Medulla oblongata (tissue), 1 donor: ENCODE results near the gene ERC1.
"Not testable (repeated sequence)": the region's sequence is repeated elsewhere in the genome, so short reads cannot be mapped to it uniquely, and the experiment has no call there.

Source experiments
- DNase-seq: peaks from one replicate; pipeline ENCODE4 v3.0.0-alpha.2; 2015; ENCODE audit errors: extremely low spot score

The ERC1 gene

DNA sequence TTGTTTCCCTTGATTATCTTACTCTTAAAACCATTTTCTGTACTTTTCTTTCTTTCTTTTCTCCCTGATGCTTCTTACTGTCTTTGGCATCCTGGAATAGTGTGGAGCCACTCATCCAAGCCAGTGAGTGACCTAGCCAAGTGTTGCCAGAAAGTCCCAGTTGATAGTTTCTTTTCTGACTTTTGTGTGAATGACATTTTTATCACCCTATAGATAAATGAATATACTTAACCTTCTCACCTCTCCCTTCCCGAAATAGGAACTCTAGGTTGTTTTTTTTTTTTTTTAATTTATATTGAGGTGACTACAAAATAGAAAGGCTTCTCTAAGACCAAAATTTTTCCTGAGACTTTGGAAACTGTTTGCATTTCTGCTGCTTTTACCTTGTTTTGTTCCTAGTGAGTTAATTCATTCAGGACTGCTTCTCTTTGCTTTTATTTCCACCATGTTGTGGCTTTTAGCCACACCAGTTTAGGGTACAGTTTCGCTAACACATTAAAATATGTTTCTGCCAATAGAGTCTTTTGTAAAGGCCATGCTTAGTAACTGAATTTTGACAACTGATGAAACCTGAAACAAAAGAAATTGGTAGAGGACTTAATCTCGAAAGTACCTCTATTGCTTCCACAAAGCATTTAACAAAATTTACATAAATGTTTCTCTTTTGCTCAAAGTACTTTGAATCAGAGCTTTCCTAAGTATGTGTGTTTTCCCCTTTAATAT, 194.6 kb downstream of the ERC1 start:
- no peak for DNase-seq

DNA sequence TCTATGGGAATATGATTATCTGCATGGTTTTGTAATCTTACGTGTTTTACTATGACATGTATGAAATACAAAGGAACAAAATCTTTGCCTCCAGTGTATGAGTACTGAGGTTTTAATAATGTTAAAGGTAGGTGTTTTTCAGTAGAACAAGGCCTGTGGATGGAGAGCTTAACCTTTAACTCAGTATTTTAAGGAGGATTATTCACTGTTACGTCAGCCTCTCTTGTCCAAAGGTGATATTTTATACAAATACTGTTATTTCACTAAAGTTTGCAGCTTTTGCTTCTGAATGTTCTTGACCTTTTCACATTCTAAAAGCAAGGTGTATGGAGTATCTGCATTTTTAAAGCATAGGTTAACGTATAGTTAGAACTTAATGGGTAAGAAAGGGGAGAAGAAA, 195.3 kb downstream of the ERC1 start:
- DNase-seq, result no peak

DNA sequence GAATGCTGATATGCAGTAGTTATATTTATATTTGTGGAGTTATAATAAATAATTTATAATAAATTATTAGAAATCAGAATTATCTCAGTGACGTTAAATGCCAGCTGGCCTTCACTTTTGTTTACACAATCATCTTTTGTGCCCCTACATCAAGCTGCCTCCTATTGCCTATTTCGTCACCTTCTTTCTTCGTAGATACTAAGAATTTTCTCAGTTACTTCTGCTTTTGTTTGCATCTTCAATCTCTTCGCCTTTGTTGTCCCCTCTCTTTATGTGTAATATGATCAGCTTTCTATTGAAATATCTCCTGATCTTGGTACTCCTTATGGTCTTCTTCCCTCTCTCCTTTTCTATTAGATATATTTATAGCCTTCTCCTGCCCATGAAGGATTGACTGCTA, 197.0 kb downstream of the ERC1 start:
- DNase-seq, result no peak

DNA sequence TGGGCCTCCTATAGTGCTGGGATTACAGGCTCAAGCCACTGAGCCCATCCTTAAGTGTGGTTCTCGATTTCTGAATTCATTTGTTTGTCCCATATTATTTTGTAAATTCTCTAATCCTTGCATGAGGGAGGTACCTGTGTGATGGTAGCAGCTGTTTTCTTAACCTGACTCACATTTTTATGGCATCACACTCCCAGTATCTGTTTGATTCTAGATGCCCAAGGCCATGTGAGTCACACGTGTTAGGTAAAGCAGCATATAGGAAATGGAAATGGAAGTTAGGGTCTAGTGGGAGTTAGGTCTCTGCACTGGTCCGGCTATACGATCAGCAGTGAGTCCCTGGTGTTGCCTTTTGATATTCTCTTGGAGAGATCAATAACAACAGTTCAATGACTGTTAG, 198.1 kb downstream of the ERC1 start:
- DNase-seq, result no peak

DNA sequence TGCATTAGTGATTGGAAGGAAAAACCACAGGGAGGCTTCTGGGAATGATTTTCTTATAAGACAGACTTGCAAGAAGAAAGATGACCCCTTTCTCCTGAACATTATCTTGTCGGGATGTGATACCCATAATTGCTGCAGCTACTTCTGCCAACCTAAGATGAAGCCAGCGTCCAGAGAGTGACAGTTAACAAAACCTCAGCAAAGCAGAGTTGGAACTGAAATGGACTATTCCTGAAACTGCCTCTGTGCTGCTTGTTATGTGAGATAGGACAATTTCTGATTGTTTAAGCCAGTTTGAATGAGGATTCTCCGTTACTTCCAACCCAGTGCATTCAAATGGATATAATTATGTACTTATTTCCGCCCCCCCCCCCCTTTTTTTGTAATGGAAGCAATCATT, 204.5 kb downstream of the ERC1 start:
- peak; percentile 50 for DNase-seq

DNA sequence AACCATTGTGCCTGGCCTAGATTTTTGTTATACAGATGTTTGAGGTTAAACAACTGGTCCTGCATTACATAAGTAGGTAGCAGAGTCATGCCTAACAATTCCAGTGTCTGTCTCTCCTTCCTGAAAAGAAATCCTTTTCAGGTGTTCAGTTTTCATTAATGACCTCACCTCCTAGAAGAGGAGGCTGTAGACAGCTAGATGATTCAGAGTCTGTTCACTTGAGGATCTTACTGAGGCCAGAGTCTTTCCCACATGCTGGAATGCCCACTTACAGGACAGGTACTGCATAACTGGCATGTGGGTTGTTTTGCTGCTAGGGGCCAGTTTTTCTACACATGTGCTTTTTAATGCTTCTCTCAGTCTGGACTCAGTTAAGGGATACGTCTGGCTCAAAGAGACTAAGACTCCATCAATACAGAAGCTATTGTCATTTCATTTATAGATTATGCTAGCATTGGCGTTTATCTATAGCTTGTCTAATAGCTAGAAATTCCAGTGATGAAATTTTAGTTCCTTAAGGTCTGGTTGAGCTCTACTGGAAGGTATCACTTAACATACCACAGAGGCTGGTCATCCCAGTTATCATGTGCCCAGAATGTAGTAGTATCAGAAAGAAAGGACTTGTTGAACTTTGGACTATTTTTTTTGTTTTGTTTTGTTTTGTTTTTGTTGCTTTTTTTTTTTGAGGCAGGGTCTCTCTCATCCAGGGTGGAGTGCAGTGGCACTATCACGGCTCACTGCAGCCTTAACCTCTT, 206.4 kb downstream of the ERC1 start:
- DNase-seq, result no peak

DNA sequence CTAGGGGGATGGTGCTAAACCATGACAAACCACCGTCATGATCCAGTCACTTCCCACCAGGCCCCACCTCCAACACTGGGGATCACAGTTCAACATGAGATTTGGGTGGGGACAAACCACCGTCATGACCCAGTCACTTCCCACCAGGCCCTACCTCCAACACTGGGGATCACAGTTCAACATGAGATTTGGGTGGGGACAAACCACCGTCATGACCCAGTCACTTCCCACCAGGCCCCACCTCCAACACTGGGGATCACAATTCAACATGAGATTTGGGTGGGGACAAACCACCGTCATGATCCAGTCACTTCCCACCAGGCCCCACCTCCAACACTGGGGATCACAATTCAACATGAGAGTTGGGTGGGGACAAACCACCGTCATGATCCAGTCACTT, 207.8 kb downstream of the ERC1 start:
- DNase-seq, result not testable (repeated sequence)

DNA sequence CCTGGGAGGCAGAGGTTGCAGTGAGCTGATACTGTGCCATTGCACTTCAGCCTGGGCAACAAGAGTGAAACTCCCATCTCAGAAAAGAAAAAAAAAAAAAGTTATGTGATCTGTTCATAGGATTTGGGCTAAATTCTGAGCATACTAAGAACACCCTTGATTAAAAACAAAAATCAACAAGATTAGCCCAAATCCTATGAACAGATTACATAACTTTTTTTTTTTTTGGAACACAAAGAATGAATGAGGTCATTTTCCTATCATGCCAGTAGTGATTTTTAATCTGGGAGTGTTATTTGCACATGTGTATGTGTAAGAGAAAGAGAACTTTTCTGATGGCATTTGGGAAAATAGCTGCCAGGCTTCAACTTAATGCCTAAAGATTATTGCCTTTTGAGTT, 208.7 kb downstream of the ERC1 start:
- no peak for DNase-seq

DNA sequence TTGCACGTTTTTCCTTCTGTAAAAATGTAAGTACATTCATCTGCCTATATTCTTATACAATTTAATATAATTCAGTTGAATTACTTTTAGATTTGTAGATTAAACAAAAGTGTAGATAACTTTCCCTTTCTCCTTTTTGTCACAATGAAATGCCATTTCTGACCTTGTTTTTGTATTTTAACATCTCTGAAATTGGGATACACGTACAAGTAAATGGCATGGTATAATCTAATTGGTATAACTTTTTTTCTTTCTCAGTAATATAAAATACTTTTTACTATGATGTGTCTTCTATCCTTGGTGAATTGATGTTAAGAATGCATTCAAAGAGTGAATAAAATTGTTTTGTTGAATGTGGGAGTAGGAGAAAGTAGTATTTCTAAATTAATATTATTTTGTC, 210.0 kb downstream of the ERC1 start:
- DNase-seq, result no peak

DNA sequence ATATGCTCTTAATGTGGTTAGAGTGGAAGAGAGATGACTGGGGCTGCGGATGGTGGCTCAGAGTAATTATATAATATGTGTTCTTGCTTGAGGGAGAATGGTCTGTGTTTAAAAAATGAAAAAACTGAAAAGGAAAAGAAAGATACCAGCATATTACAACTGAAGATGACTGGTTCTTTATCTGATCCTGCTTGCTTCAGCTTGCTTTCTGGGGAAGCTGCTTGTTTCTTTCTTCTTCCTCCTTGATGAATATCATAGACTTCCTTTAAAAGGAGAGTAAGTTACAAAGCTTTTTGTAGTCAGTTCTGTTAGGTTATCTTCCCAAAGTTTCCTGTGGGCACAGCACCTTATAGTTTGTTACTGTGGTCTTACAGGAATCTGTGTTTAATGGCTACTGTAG, 210.9 kb downstream of the ERC1 start:
- no peak for DNase-seq

DNA sequence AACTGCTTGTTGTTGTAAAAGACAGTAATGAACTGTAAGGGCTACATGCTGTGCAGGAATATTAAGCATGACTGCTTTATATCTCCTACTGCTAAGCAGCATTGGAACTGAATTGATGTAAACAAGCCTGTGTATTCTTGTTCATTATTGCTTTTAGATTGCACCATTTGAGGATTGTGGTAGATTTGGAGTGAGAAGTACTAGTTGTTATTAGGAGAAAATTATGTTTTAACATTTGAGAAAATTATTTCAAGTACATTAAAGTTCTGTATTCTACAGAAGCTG, 212.7 kb downstream of the ERC1 start:
- no peak for DNase-seq

DNA sequence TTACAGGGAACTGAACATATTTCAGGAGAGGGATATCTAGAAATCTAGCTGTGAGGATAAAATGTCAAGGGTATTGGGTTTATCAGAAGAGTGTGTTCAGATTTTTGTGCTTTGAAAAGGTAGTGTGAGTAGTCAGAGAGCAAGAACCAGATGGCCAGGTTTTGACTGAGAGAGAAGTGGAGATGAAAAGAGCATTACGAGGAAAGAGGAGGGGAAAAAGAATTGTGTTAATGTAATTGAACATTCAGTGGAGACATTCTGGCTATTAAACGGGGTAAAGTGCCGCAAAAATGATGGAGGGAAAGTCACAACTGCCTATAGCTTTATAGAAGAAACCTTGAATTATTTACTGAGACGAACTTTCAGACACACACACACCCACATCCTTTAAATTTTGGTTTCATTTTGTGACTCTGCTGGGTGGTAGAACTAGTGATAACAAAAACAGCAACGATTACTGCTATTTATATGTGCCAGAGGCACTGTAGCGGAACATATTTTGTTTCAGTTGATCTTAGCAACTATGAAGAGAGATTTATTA, 213.6 kb downstream of the ERC1 start:
- peak; percentile 27 for DNase-seq

DNA sequence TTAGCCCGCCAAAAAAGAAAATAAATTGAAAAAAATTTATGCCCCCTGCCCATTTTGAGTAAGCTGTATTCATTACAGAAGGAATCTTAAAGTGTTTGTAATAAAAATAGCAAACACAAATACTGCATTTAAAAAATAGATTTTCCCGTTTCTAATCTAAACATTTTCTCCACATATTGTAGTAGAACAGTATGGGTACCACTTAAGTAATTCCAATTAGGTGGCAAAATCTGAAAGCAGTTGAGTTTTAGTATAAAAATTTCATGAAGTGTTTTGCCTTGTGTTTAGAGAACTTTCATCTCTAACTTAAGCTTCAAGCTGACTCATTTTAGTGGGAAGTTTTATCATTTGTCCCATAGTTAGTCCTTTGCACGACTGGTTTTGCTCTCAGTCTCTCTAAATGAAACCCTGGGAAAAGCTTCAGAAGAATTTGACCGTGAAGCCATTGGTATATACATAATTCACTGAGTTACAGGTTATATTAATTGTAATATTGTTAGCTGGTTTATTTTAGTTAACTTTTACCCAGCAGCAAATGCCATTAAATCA, 214.6 kb downstream of the ERC1 start:
- no peak for DNase-seq

DNA sequence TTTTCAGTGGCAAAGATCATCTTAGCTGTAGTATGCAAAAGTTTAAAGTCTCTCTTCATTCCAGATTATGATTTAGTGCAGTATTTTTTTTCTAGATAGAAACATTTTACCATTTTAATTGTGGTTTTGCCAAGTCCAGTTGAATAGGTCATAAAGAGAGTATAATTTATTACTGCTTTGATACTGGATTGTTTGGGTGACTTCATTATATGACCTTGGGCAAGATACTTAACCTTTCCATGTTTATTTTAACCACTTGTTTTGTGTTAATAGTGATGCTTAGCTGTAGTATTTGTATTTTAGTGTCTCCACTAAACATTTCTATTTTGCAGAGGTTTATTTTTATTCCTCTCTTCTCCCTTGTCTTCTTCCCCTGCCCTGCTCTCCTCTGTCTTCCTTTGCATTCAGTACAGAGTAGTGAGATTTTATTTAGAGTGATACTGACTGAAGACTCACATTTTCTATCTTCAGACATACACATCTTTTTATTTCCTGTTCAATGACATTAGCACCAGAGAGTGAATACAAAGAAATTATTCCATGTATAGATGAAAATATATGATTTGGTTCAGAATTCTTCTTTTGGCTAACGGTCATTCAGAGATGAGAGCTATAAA, 215.2 kb downstream of the ERC1 start:
- no peak for DNase-seq

DNA sequence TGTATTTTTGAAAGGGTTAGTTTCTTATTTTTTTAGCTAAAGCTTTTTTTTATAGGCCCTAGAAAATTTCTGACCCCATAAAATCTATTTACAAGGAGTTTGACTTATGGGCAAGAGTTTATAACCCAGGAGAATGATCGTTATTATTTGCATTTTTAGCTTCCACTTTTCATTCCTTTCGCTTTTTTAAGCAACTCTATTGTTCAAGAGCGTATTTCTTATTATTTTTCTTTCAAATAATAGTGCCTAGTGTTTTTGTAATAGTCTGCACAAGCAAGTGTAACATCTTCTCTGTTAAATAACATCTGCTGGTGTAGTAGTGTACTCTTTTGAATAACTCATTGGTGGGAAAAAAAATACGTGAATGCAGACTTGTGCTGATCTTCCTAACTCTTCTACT, 216.3 kb downstream of the ERC1 start:
- no peak for DNase-seq

DNA sequence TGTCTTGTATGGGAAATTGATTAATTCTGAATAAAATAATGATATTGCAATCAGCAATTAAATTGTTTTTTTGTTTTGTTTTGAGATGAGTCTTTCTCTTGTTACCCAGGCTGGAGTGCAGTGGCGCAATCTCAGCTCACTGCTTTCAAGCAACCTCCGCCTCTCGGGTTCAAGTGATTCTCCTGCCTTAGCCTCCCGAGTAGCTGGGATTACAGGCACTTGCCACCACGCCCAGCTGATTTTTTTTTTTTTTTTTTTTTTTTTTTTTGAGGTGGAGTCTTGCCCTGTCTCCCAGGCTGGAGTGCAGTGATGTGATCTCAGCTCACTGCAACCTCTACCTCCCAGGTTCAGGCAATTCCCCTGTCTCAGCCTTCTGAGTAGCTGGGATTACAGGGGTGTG, 217.7 kb downstream of the ERC1 start:
- DNase-seq, result not testable (repeated sequence)

DNA sequence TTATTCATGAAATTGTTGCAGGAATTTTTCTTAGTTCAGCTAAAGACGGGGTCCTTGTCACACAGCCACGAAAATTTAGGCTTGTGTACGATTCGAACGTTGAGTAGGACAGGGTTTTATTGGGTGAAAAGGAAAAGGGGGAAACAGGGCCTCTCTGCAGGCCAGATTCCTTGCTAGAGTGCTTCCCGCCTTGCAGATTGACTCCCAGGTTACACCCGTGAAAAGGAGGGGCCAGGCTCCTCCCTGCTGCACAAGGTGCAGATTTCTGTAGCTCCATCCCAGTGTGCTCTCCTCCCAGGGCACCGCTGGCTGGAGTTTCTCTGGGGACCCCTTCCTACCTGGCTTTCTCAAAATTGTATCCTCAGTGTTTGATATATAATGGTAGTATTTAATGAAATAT, 221.5 kb downstream of the ERC1 start:
- DNase-seq, result no peak

DNA sequence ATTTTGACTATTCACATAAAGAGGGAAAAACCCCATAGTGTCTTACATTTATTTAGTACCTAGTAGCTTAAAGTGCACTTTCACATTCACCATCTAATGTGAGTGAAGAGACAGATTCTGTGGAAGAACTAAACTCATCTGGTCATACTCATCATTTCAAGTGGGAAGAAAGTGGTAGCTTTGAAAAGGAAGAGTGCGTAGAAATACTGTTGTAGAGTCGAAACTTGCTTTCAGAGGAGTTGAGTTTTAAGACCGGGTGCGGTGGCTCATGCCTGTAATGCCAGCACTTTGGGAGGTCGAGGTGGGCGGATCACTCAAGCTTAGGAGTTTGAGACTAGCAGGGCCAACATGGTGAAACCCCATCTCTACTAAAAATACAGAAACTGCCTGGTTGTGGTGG, 222.2 kb downstream of the ERC1 start:
- no peak for DNase-seq

DNA sequence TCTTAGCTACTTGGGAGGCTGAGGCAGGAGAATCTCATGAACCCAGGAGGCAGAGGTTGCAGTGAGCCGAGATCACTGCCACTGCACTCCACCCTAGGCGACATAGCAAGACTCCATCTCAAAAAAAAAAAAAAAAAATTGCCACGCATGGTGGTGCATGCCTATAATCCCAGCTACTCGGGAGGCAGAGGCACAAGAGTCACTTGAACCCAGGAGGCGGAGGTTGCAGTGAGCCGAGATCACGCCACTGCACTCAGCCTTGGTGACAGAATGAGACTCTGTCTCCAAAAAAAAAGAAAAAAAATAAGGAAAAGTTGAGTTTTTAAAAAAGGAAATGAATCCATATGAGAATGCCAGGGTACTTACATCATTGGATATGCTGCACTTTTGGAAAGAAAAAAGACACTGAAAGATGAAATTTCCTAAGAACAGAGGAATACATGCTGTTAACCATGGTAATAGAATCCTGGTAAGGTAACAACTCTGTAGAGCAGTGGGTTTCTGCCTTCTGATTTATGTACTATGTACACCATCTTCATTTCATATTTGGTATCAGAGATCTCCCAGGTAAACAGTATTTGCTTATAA, 222.7 kb downstream of the ERC1 start:
- DNase-seq, result no peak

DNA sequence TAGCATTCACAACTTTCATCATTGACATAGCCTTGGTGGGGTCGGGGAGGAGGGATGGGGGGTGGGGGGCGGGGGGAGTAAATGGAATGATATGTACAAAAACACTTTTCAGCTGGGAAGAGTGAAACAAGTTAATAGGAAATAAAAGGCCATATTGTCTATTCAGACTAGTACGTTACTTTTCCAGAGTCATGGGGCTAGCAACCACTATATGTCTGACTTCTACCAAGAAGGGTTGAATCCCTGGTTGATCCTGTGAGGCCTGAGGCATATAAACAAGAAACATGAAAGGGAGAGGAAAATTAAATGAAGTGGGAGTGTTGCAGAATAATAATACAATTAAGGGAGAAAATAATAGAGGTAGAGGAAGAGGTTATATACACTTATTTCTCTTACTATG, 225.5 kb downstream of the ERC1 start:
- DNase-seq, result no peak

DNA sequence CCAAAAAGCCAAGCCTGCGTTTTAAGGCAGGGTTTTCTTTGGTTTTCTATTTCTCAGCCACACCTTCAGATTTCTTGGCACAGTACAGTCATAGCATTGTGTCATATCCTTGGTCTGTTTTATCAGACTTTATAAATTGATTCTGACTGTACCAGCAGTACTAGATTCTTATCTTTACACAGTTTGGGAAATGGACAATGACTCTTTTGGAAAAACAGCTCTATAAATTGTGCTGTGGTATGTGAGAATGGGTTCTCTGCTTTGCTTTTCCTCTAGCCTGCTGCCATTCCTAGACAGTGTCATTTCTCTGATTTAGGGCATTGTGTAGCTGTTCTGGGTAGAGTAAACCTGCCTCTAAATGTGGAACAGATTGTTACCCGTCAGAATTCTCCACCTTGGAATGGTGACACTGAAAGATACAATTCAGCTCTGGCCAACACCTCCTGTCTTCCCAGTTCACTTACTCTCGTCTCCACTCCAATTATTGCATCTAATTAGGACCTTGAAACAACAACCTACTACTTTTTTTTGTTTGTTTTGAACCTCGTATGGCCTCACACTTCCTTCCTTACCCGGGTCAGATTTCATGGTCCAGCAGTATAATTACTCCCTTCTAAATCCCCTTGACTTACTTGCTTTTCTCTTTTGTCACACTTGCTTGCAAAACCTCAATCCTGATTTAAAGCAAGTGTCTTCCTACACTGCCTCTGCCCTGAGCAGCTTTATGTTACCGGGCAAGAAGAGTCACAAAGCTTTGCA, 226.3 kb downstream of the ERC1 start:
- DNase-seq, result no peak

DNA sequence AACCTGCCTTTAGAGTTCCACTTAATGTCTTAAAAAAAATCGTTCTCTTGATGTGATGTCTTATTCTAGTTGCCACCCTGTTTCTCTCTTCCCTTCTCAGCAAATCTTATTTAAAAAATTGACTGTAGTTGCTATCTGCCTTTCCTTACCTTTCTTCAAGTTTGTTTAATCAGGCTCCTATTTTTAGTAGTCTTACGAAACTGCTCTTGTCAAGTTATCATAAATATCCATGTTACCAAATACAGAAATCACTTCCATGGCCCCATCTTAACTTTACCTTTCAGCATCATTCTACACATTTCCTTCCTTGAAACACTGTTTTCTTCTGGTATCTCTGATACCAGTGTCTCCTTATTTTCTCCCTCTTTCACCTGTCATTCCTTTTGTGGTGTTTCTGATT, 227.3 kb downstream of the ERC1 start:
- DNase-seq, result no peak
